ENCODE data around the gene KIF2A.

Gene KIF2A
- 166 to 224 (median 181) reads per million in 4 donors for total RNA-seq

DNA sequence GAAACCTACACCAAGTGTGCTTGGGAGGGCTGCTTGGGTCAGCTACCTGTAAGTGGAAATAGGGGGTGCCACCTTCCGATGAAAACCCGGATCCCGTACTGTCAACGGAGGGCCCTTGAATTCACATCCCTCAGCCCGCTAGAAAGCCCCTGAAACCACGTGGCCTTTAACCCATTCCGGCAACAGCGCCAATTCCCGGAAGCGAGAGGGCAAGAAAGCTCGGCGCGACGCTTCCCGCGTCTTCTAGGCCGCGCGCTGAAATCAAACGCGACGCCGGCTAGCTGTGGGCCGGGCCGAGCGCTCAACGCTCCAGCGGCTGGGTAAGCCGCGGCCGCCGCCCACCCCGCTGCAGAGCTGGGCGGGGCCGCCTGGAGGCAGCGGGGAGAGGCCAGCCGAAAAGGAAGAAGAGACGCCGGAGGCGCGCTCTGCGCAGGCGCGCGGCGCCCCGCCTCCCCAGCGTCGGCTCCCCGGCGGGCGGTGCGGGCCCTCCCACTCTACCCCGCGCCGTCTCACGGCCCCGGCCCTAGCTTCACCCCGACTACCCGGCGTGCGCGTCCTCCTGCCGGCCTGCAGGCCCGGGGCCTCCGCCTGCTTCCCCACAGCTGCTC lies at the start of gene KIF2A:
KIF2A (plus strand) TSS at position 492 of the 608 bp plus-strand sequence. CDS start 267 bp downstream, outside the sequence.
- peak; percentile 85 to 99 (median 86) for DNase-seq

DNA sequence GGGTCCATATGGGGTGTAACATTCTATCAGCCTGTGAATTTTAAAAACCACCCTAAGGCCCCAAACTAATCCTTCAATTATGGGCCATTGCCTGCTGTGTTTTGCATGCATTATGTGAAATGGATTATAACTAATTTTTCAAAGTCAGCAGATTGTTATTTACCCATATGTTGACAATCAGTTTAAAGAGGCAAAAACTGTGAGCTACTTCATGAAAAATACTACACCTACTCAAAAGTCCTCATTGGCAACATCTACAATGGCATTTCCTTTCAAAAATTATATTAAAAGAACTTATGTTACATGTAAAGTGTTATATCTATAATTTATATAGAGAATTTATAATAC lies 49.0 kb upstream of the KIF2A start:
- DNase-seq = no peak

DNA sequence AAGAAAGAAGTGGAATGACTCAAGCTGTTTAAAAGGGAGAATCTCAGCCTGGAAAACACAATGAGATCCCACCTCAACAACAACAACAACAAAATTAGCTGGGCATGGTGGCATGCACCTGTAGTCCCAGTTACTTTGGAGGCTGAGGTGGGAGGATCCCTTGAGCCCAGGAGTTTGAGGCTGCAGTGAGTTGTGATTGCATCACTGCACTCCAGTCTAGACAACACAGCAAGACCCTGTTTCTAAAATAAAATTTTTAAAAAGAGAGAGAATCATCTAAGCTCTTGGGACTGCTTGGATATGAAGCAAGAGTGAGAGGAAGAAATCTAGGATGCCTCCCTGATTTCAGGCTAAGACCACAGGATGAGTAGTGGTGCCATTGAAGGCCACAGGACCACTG lies 47.4 kb upstream of the KIF2A start:
- DNase-seq = no peak

DNA sequence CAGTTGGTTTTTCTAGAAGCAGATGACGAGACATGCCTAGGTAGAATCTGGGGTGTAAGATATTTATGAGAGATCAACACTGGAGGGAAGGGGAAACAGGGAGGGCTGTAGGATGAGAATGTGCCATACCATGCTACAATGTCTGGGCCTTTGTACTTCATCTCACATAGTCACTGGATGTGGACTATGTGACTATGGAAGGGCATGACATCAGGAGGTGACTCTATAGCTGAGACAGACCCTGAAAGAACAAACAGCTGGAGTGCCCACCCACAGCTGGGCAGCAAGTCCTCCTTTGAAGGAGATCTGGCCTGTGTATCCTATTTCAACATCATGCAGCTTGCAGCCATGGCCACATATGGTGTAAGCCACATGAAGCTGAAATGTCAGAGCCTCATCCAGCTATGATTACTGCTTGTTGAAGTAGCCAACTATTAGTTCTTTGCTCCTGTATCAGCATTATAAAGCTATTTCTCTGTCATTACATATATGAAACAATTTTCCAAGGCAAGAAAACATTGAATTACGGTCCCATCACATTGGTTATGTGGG lies 46.2 kb upstream of the KIF2A start:
- DNase-seq = no peak

DNA sequence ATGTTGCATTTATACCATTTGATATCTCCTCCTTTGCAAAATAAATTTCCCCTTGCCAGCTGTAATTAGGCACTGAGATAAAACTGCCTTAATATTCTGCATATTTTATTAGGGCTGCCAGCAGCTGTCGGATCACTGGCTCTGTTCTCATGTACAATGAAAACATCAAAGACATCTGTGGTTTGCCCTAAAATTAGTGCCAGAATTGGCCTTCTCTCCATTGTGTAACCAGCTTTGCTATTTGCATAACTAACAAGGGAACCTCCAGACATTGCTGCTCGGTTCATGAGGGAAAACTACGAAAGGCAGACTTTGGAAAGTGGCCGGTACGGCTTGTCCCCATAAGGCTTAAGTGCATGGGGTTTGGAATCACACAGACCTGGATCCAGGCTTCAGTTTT lies 45.5 kb upstream of the KIF2A start:
- DNase-seq = no peak

DNA sequence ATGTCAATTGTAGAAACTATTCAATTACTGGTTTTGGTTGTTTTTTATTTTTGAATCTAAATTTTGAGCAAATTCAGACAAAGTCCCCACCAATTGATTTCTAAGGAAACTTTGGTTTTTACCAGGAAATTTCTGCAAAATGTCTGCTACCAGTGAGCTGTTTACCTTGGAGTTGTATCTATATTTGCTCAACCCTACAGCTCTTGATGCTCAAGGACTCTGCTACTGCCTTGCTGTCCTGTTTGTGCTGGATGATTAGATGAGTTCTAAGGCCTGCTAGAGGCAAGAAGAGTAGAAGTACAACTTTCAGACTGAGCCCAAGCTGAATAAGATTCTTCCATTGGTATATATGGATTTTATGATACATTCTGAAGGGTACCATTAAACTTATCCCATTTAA lies 42.6 kb upstream of the KIF2A start:
- no peak for DNase-seq

DNA sequence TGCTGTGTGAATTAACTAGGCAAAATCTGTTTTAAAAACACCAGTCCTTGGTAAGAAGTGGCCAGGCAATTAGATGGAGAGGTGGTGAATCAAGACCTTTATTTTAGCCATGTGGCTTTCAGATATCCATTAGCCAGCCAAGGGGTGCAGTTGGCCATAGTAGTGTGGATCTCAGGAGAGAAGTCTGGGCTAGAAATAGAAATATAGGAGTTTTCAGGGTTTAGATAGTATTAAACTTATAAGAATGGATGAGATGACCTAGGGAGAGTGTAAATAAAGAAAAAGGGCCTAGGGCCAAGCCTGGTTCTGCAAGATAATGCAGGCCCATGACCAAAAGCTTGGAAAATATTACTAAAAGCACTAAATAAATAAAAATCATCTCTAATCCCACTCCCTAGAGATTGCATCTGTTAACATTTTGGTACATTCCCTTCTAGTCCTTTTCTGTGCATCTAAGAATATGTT lies 40.3 kb upstream of the KIF2A start:
- no peak for DNase-seq

DNA sequence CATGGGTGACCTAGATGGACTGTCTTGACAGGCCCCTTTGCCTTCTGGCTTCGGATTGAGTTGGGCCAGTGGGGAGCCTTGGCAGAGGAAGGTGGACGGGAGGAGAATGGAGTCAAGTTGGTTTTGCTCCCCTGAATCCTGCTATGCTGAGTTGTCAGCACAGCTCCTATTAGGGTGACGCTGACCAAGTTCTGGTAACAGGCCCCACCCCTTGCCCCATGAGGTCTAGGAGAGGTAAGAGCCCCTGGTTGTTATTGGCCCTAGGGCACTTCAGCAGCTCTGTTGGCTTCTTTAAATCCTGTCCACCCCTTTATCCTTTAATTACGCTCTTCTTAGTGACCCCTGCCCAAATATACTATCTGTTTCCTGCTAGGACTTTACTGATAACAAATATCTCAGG lies 39.4 kb upstream of the KIF2A start:
- no peak for DNase-seq

DNA sequence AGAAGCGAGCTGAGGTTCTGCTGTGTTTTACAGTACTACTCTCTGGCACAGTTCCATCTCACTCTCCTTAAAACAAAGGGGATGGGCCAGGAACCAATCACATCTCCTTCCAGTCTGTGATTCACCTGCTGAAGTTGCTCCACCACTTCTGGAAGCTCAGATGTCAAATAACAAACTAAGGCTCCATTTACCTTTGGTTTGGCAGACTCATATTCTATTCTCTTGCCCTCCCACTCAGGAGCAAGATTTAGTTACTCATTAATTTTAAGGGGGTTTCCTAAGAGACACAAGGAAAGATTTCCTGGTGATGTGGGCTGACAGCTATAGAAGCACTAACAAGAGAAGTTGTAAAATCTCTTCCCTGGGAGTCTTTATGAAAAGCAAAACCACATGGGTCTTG lies 37.8 kb upstream of the KIF2A start:
- DNase-seq = no peak

DNA sequence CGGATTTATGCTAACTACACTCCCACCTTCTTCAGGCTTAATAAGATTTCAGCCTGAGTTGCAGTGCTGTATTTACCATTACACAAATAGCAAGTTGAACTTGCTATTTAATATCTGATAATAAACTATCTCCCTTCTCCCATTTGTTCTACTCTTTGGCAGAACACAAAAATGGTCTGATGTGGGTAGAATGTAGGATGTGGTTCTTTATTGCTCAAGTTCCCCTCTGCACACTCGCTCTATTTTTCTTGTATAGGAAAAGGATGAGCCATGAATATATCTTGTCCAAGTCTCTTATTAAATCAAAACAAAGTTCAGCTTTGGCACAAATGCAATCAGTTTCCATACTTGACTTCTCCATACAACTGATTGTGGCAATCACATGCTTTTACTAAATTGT lies 37.2 kb upstream of the KIF2A start:
- no peak for DNase-seq

DNA sequence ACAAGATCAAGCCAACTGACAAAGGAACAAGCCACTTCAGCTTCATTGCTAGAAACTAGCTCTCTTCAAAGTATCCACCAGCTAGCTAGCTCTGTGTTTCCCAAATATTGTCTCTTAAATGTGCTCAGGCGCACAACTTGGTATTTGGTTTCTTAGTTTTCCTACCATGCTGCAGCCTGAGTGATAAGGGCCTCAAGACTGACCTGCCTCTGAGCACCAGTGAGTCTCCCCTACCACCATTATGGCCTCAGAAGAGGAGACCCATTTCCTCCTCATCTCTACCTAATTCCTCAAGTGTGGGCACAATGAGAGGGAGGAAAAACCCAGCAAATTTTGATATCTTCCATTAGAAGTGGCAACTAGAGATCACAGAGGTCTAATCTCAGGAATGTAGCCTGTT lies 34.6 kb upstream of the KIF2A start:
- DNase-seq = no peak

DNA sequence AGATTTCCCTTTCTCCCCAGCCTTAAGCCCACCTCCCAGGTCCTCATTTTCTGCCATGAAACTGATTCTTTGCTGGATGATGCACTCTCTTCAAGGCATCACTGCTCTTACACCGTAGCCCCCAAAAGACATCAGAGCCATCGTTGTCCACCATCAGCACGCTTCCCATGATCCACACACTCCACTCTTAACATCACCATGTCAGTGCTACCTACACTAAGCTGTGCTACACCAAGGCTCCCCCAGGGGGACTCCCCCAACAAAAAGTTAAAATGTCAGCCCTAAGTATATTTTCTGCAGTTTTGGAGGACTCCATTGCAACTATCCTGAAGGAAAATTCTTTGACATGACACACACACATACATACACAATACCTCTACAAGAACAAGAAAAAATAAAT lies 34.1 kb upstream of the KIF2A start:
- no peak for DNase-seq

DNA sequence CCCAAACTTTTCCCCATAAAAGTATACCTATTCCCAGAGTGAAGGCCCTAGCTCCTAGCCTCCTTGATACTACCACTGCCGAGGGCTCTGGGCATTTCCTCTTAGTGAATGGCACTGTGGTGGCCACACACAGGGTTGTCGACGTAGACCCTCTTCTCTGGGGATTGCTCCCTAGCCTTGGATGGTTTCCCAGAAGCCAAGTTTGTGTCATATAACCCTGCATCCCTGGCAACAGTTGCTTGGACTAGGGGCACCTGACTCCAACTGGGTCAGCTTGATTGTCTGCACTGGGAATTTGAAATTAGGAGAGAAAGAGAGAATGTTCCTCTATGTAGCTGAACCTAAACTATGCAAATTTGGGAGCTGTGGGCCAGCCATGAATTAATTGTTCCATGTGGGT lies 32.3 kb upstream of the KIF2A start:
- no peak for DNase-seq

DNA sequence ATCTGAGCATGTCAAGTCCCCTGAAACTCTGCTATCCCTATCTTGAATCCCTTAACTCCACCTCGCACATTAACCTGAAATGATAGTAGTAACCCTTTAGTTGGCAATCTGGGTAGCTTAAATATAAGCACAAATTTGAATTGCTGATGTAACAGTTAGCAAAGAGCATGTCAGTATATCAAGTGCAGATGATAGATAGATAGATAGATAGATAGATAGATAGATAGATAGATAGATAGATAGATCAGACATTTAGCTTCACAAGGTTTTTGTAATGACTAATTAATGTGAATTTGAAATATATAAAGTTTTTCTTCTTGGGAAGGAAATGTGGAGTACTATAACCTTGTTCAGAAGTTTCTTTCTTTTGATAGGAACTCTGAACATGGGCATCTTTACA lies 30.4 kb upstream of the KIF2A start:
- no peak for DNase-seq

DNA sequence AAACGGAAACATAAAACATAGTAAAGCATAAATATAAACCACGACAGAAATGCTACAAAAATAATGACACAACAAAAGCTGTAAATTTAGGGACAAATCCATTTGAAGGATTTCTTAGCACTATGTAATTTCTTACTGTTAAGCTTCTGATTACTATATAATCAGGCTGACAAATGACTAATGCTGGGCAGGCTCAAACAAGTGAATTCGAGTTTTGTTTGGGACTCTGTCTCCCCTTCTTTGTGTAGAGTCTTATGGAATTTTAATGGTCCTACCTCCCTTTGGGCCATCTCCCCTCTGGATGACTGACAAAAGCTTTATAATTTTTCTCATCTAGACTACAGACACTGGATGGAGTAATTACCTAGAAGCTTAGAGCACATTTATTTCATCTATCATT lies 24.6 kb upstream of the KIF2A start:
- DNase-seq = no peak

DNA sequence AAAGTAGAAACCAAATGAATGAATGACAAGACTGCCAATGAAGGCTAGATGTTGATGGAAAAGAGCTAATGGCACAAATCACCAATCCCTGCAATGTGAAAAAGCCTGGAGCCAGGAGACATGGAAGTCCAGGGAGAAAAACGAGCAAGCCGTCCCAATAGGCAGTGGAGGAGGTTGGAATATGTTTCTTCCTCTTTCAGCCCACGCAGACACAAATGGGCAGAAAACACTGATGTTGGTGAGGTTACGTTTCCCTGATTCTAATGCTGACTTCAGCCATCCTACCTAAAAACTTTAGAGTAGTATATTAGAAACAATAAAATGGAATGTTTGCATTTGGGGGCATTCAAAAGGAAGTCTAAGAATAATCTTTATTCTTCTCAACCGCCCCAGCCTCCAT lies 23.9 kb upstream of the KIF2A start:
- no peak for DNase-seq

DNA sequence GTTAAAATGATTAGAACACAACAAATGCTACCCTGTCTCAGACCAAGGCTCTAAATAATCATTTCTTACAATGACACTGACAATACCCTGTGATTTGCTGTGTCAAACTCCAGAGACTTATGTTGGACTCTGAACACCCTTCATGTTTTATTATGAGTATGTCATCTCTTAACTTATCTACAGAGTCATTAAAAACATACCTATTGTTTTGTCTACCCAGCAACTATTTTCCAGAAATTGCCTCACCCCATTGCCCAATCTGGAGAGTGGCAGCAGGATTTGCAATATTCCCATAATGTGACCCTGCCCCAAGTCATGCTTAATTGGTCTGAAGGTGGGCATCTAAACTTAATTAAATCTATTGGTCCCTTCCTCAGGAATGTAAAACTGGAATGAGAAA lies 23.0 kb upstream of the KIF2A start:
- DNase-seq = no peak

DNA sequence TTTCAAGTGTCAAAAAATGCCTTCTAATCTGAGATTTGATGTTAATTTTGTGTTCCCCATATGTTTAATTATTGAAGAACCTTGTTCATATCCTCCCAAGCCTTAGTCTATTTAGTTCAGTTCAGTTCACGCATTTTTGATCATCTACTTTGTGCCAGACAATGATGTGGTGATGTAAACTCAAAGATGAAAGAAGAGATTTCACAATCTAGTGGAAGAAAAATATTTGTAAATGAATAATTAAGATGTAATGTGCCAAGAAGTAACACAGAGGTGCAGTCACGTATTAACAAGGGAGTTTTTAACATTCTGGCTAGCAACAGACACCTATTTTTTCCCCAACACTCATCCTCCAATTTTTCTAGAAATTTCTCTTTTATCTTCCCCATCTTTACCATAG lies 22.1 kb upstream of the KIF2A start:
- DNase-seq = no peak

DNA sequence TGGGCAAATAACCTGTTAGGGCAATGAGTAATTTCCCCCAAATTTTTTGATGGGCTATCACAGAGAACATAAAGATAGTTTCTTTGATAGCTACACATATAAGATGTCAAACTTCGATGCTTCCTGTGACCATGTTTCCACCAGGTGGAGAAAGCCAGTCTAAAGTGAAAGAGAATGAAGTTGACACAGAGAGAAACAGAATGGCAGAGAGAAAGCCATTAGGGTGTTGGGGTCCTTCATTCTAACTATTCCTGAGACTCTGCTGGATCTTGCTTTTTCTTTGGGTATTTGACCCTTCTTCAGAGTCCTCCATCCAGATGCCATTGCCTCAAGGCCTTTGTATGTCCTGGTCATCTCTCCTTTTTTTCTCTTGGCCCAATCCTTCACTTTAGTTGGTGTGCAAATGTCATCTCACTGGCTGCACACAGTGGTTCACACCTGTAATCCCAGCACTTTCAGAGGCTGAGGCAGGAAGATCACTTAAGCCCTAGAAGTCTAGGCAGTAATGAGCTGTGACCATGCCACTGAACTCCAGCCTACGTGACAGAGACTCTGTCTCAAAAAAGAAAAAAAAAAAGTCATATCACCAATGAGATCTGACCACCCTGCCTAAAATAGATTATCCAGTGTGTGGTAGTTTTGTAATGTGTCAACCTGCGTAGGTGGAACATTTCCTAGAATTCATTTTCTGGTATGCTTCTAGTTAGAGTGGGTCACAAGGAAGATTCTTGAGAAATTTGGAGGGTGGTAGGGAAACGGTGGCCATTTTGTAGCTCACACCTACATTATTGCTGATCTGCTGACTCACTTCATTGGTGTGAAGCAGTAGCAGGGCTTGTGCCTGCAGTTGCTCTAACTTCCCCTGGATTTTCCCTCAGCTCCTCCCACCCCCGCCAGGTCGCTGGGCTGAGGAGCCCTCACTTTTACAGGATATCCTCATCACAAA lies 20.8 kb upstream of the KIF2A start:
- peak in 1 of 5 donors; percentile 96 for DNase-seq

DNA sequence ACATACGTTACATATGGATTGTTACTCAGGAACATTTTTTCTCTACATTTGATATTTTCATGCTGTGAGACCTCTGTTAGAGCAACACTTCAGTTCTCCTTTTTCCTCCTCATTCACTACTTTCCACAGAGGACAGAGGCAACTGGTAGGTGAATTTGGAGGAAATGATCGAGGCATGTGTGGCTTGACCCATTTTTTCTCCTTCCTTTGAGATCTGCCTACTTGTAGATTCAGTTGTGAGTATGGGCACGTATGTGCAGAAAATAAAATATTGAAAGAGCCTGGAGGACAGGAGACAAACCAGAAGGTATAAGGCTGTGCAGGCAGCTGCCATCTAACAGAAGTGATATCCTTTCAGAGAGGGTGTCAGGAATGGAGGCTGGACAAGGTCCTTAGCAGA lies 19.2 kb upstream of the KIF2A start:
- DNase-seq = peak in 1 of 5 donors; percentile 30

DNA sequence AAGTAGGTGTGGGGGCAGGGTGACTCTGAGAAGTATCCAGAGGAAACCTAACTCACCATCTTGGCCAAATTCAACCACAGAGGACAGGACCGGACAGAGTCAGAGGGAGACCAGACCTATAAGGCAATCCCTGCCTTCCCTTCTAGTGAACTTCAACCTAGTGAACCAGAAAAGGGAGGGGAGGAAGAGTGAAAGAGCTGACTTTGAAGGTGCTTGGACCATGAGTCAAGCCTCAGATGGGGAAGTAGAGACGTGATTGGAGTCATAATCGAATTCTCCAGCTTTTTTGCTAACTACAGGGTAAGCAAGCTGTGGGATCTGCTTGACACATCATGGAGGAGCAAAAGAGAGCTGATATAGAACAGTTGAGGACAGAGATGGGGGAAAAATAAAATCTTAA lies 18.8 kb upstream of the KIF2A start:
- DNase-seq = no peak

DNA sequence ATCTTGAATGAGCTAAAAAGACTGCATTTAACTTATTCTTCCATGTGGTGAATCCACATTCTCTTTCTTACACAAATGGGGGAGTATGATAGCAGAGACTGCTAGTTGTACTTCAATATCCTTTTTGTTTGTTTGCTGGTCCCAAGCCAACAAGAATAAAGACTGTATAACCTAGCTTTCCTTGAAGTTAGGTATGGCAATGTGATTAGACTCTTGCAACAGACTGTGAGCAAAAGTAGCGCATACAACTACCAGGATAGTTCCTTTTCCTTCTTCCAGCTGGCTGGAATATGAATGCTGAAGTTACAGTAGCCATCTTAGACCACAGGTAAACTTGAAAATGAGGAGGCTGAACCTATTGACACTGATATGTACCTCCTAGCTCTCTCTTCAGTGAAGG lies 17.9 kb upstream of the KIF2A start:
- no peak for DNase-seq

DNA sequence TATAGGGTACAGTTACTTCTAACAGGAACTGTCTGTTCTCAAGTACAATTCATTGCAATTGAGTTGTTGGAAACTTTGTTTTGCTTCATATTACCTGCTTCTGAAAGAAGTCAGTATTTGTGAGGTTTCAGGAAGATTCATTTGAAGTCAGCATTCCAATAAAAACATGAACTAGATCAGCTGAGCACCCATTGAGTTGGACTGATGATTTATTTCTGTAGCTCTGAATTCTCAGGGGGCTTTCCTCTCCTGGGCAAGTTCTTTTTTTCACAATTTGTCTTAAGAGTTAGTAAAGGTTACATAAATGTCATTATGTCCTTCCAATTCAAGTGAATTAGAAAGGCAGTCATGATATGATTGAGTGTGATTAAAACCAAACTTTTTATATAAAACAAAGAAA lies 16.2 kb upstream of the KIF2A start:
- peak in 1 of 5 donors; percentile 8 for DNase-seq

DNA sequence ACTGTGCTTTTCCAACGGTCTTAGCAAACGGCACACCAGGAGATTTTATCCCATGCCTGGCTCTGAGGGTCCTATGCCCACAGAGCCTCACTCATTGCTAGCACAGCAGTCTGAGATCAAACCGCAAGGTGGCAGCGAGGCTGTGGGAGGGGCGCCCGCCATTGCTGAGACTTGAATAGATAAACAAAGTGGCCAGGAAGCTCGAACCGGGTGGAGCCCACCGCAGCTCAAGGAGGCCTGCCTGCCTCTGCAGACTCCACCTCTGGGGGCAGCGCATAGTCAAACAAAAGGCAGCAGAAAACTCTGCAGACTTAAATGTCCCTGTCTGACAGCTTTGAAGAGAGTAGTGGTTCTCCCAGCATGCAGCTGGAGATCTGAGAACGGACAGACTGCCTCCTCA lies 14.2 kb upstream of the KIF2A start:
- DNase-seq = peak; percentile 33 to 68 (median 55)

Measured in T-helper 1 cell (primary cell).